ENCODE data around the gene CDK5RAP3. TPM values are rescaled to one million over a fixed set of nuclear protein-coding genes. Genes with fewer than 3 reads are reported as not detected.
A peak's percentile ranks its signal among the peaks of the same experiment; 100 is the strongest.

CDK5RAP3 gene
- total and polyA plus RNA-seq, 2 of the 13 experiments (the other 11 are each of a cell fraction or from before 2014, with no cell fraction given): 128 to 154 TPM

- TF ChIP-seq RFXAP (CRISPR knock-in tag; IDR thresholded peaks at IDR 0.05; ENCODE audit: borderline replicate concordance) (peak; percentile 83; the same call in 1 of the 2 replicates), NKX3-1 (CRISPR knock-in tag; IDR thresholded peaks at IDR 0.05) (no peak; the same call in 1 of the 2 replicates), SOX5 (CRISPR knock-in tag; IDR thresholded peaks at IDR 0.05; ENCODE audit: borderline replicate concordance) (peak; percentile 73), AKAP8 (CRISPR knock-in tag; IDR thresholded peaks at IDR 0.05) (peak; percentile 93), MTA3 (CRISPR knock-in tag; IDR thresholded peaks at IDR 0.05) (no peak), ZNF253 (CRISPR knock-in tag; IDR thresholded peaks at IDR 0.05; ENCODE audit: borderline replicate concordance) (peak; percentile 99), ELF1 (CRISPR knock-in tag; IDR thresholded peaks at IDR 0.05) (peak; percentile 97), MAFF (IDR thresholded peaks at IDR 0.05; ENCODE audit: low read depth, low read length) (no peak), DBP (CRISPR knock-in tag; IDR thresholded peaks at IDR 0.05; ENCODE audit: not compliant biosample characterization) (no peak), IKZF1 (IDR thresholded peaks at IDR 0.05) (no peak), MNT (IDR thresholded peaks at IDR 0.05) (peak; percentile 49), HNF4G (IDR thresholded peaks at IDR 0.05; ENCODE audit: borderline replicate concordance, low read depth, low read length) (peak; percentile 24; the same call in 1 of the 2 replicates), HNF4G (CRISPR knock-in tag; IDR thresholded peaks at IDR 0.05; ENCODE audit: borderline replicate concordance, low read depth) (no peak), GRHL1 (CRISPR knock-in tag; conservative IDR thresholded peaks at IDR 0.05) (no peak), MAFK (conservative IDR thresholded peaks at IDR 0.05 in 1 of 2, IDR thresholded peaks at IDR 0.05 in 1 of 2; ENCODE audit: low read length in 2 of 2) (no peak), IRX3 (CRISPR knock-in tag; IDR thresholded peaks at IDR 0.05; ENCODE audit: borderline replicate concordance, low read depth) (peak; percentile 99), ZNF510 (CRISPR knock-in tag; IDR thresholded peaks at IDR 0.05; ENCODE audit: low read depth) (no peak), SALL2 (CRISPR knock-in tag; IDR thresholded peaks at IDR 0.05) (peak; percentile 95; the same call in 1 of the 2 replicates), YEATS2 (CRISPR knock-in tag; IDR thresholded peaks at IDR 0.05; ENCODE audit: borderline replicate concordance) (peak; percentile 88), MXD4 (CRISPR knock-in tag; IDR thresholded peaks at IDR 0.05) (peak; percentile 77), U2AF2 (IDR thresholded peaks at IDR 0.05; ENCODE audit: low read depth, low read length) (no peak)
- TF ChIP-seq, protein P1, sequence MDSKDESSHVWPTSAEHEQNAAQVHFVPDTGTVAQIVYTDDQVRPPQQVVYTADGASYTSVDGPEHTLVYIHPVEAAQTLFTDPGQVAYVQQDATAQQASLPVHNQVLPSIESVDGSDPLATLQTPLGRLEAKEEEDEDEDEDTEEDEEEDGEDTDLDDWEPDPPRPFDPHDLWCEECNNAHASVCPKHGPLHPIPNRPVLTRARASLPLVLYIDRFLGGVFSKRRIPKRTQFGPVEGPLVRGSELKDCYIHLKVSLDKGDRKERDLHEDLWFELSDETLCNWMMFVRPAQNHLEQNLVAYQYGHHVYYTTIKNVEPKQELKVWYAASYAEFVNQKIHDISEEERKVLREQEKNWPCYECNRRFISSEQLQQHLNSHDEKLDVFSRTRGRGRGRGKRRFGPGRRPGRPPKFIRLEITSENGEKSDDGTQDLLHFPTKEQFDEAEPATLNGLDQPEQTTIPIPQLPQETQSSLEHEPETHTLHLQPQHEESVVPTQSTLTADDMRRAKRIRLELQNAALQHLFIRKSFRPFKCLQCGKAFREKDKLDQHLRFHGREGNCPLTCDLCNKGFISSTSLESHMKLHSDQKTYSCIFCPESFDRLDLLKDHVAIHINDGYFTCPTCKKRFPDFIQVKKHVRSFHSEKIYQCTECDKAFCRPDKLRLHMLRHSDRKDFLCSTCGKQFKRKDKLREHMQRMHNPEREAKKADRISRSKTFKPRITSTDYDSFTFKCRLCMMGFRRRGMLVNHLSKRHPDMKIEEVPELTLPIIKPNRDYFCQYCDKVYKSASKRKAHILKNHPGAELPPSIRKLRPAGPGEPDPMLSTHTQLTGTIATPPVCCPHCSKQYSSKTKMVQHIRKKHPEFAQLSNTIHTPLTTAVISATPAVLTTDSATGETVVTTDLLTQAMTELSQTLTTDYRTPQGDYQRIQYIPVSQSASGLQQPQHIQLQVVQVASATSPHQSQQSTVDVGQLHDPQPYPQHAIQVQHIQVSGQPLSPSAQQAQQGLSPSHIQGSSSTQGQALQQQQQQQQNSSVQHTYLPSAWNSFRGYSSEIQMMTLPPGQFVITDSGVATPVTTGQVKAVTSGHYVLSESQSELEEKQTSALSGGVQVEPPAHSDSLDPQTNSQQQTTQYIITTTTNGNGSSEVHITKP (CRISPR knock-in tag; IDR thresholded peaks at IDR 0.05; ENCODE audit: low read depth): peak; percentile 22; the same call in 1 of the 2 replicates
These were observed at the start of gene CDK5RAP3 (continued) for GRCh38 chr17:47970725-47971499.
